ENCODE measurements around the gene VIPAS39. TPM values are rescaled to one million over a fixed set of nuclear protein-coding genes. Genes with fewer than 3 reads are reported as not detected.

Gene VIPAS39
- total RNA-seq, 2 donors from 2014 or later: 6.3 to 17.1 TPM

- intact Hi-C loops (cut with DNase I): no loop called here
- Histone ChIP-seq H3K4me3 (peak overlapping the region; percentile 16 to 20), H3K9me3 (no peaks in the 10 kb centered on the region), H3K27me3 (peaks cover 0 to 9% of the 10 kb centered on the region in 2 donors), H3K27ac (no peak overlapping the region), H3K4me1 (peaks cover 18% of the 10 kb centered on the region), H3K36me3 (replicated peaks in 1 of 2; ENCODE audit: insufficient read depth in 1 of 2, low read depth in 2 of 2) (no peaks in the 10 kb centered on the region)
- no peak for DNase-seq
- WGBS, 2 donors: 4% methylated on average over 47 of the region's 53 CpGs; no CpG with 5 or more reads in 1 of the 2 donors
- TF ChIP-seq POLR2A (IDR thresholded peaks at IDR 0.05) (no peak), CTCF (IDR thresholded peaks at IDR 0.05) (no peak)
- no peak for ATAC-seq
Measured at GRCh38 chr14:77498984-77499527, 41.7 kb upstream of the VIPAS39 start.

DNA sequence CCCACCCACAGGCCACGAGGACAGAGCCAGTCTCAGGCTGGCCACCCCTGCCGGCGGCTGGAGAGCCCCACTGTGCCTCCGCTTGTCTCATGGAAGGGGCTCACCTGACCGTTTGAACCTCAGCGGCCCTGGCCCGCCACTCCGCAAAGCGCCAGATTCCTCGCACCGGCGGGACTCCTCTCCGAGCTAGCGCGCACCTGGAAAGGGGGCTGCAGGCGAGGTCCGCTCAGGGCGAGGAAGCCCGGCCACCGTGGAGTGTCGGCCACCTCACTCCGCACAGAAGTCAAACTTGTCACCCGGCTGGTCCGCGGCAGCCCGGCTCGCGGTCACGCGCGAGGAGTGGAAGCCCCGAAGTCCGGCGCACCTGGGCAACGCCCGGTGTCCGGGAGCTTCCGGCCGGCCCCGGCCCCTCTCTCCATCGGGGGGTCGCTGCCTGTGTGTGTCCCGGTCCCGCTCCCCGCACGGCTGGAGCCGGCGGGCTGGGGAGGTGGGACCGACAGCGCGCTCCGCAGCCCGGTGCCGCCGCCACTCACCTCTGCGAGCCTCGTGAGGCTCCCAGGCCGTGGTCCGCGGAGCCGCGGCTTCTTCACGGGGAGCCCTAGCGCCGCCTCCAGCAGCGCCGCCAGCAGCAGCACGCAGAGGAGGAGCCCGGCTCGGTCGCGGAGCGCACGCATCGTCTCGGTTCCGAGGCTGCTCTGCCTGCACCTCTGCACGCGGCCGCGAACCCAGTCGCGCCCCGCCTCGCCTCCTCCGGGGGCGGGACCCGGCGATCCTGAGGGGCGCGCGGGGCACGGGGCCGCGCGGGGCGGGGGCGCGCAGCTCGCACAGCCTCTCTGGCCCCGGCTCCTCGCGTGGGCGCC lies 40.9 kb upstream of the VIPAS39 start, which contains the start of gene ISM2:
Gene ISM2 (minus strand): TSS at position 697 of the 860 bp plus-strand sequence. CDS start 23 bp downstream, at position 674.
- DNase-seq: peak; percentile 18 to 40 (median 30)
- Histone ChIP-seq H3K27ac (no peak within 1 kb of the TSS), H3K4me1 (peaks cover 18% of the 10 kb centered on the region), H3K36me3 (replicated peaks in 1 of 2; ENCODE audit: insufficient read depth in 1 of 2, low read depth in 2 of 2) (no peaks in the 10 kb centered on the region), H3K4me3 (peak within 1 kb of the TSS; percentile 16 to 20), H3K27me3 (peaks cover 0 to 9% of the 10 kb centered on the region in 2 donors), H3K9me3 (no peaks in the 10 kb centered on the region)
- TF ChIP-seq POLR2A (IDR thresholded peaks at IDR 0.05) (no peak), CTCF (IDR thresholded peaks at IDR 0.05) (no peak)
- intact Hi-C loops (cut with DNase I): no loop called here
- WGBS, 2 donors: 1 to 10% methylated on average over 6 to 104 of the region's 104 CpGs
- ATAC-seq: peak; percentile 52

GRCh38 chr14:77495334-77495733 lies 37.9 kb upstream of the VIPAS39 start:
- Histone ChIP-seq H3K27ac (no peak overlapping the region), H3K4me1 (peaks cover 18% of the 10 kb centered on the region)
- ATAC-seq: no peak

GRCh38 chr14:77491056-77491455 lies 33.7 kb upstream of the VIPAS39 start:
- Histone ChIP-seq H3K27me3 (no peaks in the 10 kb centered on the region), H3K9me3 (no peaks in the 10 kb centered on the region), H3K36me3 (replicated peaks in 1 of 2; ENCODE audit: insufficient read depth in 1 of 2, low read depth in 2 of 2) (no peaks in the 10 kb centered on the region), H3K4me3 (no peak overlapping the region), H3K4me1 (no peaks in the 10 kb centered on the region), H3K27ac (no peak overlapping the region)
- 72 to 78% methylated on average over 5 of the region's 5 CpGs for WGBS, 2 donors
- no peak for TF ChIP-seq CTCF (IDR thresholded peaks at IDR 0.05)
- TF ChIP-seq POLR2A (IDR thresholded peaks at IDR 0.05): no peak
- ATAC-seq (no peak), DNase-seq (no peak)
- intact Hi-C loops (cut with DNase I): no loop called here

More at GRCh38 chr14:77495334-77495733, 37.9 kb upstream of the VIPAS39 start:
- WGBS, 2 donors: 66 to 72% methylated on average over 4 to 7 of the region's 7 CpGs
- Histone ChIP-seq H3K36me3 (replicated peaks in 1 of 2; ENCODE audit: insufficient read depth in 1 of 2, low read depth in 2 of 2) (no peaks in the 10 kb centered on the region), H3K9me3 (no peaks in the 10 kb centered on the region), H3K4me3 (no peak overlapping the region), H3K27me3 (peaks cover 0 to 9% of the 10 kb centered on the region in 2 donors)
- no peak for DNase-seq
- intact Hi-C loops (cut with DNase I): no loop called here
- TF ChIP-seq CTCF (IDR thresholded peaks at IDR 0.05) (no peak), POLR2A (IDR thresholded peaks at IDR 0.05) (no peak)

All from body of pancreas (tissue), 4 donors.